ENCODE measurements around the gene DECR2.
"Not testable (repeated sequence)": the region's sequence is repeated elsewhere in the genome, so short reads cannot be mapped to it uniquely, and the experiment has no call there.

Gene DECR2

DNA sequence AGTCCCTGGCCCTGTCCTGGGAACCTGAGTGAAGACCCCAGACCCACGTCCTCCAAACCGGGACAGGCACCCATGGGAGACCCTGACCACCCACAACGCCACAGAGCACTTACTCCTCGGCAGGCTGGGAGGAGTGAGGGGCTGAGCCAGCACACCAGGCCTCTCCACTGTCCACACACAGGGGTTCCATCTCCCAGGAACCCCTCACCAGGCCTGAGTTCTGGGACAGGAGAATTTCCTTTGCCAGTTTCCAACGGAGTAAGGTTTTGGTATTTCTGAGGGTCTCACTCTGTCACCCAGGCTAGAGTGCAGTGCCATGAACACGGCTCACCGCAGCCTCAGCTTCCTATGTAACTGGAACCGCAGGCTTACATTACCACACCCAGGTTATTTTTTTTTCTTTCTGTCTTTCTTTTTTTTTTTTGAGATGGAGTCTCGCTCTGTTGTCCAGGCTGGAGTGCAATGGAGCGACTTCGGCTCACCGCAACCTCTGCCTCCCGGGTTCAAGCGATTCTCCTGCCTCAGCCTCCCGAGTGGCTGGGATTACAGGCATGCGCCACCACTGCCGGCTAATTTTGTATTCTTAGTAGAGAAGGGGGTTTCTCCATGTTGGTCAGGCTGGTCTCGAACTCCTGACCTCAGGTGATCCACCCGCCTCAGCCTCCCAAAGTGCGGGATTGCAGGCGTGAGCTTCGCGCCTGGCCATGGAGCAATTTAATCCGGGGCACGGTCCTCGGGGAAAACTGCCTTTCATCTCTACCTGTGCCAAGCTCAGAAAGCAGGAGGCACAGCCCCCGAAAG lies 21.5 kb upstream of the DECR2 start:
- DNase-seq: no peak

DNA sequence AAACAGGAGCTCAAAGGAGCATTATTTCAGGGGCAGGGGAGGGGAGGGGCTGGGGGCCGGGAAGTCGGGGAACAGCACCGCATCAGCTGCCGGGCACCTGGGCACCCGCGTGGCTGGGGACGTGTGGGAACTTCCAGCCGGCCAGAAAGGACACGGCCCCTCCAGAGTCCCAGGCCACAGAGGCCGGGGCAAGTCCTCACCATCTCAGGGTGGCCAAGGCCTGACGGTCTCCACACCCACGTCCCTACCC lies 21.0 kb upstream of the DECR2 start:
- no peak for DNase-seq

DNA sequence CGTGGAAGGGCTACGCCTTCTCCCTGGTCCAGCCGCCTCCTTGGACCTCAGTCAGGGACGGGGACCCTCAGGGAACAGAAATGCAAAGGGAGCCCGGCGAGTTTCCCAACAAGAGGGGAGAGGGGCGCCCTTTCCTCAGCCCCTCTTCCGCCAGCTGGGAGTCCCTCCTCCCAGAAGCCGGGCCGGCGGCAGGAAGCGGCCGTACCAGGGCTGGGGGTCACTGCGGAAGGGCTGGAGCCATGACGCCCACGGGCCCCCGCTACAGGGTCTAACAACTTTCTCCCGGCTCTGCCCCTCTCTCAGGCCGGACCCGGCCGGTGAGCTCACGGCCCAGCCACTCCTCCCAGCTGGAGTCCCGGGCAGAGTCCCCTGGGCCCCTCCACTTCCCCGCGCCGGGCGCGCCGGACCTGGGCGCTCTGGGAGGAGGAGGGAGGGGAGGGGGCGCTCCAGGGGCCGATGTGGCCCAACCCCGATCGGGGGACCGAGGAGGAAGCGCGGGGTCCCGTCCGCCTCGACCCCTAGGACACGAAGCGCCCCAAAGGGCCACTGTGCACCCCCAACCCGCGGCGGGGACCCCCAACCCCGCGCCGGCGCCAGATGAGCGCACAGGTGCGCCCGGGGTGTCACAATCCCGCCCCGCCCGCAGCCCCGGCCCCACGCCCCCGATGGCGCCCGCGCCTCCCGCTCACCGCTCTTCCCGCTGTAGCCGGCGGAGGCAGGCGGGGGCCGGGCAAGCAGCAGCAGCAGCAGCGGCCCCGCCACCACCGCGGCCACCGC lies 20.5 kb upstream of the DECR2 start:
- no peak for DNase-seq

DNA sequence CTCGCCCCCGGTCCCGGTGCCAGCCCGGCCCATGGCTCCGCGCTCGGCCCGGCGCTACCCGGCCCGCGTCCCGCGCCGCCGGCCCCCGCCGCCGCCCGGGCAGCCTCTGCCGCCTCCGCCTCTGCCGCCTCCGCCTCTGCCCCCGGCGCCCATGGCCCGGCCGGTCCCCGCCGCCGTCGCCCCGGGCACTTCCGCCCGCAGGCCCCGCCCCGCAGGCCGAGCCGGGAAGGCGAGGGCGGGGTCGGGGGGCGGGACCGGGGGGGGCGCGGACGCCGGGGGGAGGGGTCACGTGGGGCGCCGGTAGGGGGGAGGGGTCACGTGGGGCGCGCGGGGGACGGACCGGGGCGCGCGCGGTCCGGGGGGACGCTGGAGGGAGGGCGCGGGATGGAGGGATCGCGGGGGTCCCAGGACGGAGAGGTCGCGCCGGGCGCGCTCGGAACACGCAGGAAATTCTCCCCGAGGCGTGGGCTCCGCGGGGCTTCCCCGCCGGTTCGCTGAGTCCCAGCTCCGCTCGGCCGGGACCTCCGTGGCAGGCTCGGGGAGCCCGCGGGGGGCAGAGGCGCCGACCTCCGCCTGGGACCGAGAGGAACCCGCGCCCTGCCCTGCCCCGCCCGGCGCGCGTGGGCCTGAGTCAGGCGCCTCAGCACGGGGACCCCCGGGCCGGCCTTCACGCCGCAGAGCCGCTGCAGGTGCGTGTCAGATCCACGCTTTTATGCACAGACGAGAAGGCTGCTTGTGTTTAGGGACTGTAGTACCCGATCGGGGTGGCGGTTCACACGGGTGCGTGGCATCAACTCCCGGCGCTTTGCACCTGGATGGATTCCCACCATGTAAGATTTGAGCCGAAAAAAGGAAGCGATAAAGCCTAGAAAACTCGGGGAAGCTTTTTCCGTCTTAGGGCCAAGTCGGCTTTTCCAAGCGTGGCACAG lies 19.6 kb upstream of the DECR2 start, which contains the start of gene PGAP6:
Gene PGAP6, minus strand, starts transcription at position 190 of the 929 bp plus-strand sequence. Its CDS starts 157 bp downstream, at position 33.
- DNase-seq: no peak

DNA sequence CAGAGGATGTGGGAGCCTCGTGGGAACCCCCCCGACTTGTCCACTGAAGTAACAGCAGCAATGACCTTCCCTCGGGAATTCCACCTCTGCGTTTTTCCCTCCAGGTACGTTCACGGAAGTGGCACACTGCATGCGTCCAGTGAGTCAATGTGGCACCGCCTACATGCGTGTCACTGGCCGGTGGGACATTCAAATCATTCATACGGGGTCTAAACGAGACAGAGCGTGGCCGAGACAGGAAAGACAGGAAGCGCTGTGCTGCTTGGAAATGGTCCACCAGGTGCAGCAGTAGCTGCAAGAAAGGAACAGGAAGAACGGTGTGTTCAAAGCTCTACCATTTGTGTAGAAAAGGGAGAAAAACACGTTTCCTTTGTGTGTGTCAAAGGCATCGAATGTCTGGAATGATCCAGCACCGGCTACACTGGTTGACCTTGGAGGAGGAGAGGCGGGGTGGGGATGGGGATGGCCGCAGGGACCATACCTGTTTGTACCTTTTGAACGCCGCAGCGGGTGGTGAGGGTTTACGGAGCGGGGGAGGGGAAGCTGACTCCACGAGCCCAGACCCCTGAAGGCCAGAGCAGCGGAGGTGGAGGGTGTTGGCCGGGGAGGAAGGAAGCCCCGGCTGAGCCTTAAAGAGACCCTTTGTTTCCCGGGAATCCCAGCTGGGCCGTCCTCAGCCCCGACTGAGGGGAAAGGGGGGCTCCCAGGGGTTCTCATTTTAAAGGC lies 18.2 kb upstream of the DECR2 start:
- DNase-seq: no peak

DNA sequence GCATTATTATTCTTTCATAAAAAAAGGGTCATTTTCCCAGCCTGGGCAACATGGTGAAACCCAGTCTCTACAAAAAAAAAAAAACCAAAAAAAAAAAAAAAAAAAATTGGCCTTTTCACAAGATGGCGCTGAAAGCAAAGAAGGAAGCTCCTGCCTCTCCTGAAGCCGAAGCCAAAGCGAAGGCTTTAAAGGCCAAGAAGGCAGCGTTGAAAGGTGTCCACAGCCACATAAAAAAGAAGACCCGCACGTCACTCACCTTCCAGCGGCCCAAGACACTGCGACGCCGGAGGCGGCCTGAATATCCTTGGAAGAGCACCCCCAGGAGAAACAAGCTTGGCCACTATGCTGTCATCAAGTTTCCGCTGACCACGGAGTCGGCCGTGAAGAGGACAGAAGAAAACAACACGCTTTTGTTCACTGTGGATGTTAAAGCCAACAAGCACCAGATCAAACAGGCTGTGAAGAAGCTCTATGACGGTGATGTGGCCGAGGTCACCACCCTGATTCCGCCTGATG lies 15.0 kb upstream of the DECR2 start:
- DNase-seq: no peak

DNA sequence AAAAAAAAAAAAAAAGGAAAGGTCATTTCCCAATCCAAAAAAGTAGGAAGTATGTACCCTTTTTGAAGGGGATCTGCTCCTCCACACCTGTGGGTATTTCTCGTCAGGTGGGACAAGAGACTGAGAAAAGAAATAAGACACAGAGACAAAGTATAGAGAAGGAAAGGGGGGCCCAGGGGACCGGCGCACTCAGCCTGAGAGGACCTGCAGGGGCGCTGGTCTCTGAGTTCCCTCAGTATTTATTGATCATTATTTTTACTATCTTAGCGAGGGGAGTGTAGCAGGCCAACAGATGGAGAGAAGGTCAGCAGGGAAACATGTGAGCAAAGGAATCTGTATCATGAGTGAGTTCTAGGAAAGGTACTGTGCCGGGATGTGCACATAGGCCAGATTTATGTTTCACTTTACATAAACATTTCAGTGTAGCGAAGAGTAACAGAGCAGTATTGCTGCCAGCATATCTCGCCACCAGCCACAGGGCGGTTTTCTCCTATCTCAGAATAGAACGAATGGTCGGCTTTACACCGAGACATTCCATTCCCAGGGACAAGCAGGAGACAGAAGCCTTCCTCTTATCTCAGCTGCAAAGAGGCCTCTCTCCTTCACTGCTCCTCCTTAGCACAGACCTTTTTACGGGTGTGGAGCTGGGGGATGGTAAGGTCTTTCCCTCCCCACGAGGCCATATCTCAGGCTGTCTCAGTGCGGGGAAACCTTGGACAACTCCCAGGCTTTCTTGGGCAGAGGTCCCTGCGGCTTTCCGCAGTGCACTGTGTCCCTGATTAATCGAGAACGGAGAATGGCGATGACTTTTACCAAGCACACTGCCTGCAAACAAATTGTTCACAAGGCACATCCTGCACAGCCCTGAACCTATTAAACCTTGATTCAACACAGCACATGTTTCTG lies 13.7 kb upstream of the DECR2 start:
- DNase-seq: not testable (repeated sequence)

DNA sequence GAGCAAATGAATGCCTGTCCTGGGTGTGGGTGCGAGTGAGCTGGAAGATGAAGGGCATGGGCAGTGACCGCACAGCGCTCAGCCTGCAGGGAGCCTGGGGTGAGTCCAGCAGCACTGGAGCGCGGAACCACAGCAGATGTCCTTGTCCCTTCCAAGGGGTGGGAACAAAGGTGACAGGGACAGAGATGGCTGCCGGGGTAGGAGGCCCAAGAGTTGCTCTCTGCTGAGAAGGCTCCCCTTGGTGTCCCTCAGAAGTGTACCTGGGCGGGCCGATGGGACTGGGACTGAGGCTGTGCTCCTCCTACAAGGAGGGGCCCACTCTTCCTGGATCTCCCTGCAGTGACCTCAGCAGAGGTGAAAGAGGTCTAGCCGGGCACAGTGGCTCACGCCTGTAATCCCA lies 12.3 kb upstream of the DECR2 start:
- no peak for DNase-seq

DNA sequence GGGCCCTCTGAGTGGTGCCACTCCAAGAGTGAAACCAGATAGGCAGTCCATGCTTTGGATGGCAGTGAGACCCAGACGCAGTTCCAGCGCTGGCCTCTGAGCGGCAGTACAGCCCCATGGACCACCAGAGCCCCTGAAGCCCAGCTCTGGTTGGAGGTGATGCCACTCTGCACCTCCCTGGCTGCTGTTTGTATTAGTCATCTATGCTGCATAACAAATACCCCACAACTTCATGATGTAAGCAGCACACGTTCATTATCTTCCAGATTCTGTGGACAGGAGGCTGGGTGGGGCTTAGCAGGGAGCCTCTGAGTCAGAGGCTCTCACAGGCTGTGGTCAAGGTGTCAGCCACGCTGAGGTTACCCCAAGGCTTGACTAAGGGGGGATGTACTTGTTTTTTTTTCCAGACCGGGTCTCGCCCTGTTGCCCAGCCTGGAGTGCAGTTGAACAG lies 9.8 kb upstream of the DECR2 start:
- peak; percentile 9 for DNase-seq

DNA sequence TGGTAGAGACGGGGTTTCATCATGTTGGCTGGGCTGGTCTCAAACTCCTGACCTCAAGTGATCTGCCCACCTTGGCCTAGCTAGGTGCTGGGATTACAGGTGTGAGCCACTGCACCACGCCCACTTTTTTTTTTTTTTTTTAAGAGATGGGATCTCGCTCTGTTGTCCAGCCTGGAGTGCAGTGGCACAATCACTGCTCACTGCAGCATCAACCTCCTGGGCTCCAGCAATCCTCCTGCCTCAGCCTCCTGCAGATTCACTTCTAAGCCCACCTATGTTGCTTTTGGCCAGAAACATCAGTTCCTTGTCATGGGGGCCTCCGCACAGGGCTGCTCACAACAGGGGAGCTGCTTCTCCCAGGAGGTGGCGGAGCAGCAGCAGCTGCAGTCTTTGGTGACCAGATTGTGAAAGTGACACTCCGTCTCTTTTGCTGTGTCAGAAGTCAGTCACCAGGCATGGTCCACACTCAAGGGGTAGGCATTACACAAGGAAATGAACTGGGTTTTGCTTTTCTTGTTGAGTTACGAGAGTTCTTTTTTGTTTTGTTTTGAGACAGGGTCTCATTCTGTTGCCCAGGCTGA lies 9.1 kb upstream of the DECR2 start:
- no peak for DNase-seq

DNA sequence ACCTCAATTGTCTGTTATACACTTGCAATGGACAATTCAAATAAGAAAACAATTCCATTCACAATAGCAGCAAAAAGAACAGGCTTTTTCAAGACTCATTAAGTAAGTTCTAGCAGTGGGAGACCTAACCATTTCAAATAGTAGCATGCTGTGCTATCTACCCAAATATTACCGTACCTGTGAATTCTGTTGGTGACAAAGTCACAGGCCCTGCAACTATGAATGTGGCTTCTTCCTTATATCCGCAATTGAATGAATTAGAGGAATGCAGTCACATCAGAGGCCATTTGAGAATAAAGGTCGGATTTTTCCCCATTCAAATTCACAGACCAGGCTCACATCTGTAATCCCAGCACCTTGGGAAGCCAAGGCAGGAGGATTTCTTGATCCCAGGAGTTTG lies 5.5 kb upstream of the DECR2 start:
- DNase-seq: no peak

DNA sequence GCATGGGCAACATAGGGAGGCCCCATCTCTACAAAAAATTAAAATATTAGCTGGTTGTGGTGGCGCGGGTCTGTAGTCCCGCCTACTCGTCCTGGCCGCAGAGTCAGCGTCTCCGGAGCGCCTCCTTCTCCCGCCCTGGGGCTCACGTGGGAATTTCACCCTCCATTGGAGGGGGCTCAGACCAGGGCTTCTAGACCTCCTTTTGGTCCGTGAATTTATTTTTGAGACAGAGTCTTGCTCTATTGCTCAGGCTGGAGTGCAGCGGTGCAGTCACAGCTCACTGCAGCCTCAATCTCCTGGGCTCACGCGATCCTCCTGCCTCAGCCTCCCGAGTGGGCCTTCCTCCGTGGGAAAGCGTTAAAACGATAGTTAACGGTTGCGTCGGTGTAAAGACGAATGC lies 5.1 kb upstream of the DECR2 start:
- DNase-seq: peak; percentile 41

DNA sequence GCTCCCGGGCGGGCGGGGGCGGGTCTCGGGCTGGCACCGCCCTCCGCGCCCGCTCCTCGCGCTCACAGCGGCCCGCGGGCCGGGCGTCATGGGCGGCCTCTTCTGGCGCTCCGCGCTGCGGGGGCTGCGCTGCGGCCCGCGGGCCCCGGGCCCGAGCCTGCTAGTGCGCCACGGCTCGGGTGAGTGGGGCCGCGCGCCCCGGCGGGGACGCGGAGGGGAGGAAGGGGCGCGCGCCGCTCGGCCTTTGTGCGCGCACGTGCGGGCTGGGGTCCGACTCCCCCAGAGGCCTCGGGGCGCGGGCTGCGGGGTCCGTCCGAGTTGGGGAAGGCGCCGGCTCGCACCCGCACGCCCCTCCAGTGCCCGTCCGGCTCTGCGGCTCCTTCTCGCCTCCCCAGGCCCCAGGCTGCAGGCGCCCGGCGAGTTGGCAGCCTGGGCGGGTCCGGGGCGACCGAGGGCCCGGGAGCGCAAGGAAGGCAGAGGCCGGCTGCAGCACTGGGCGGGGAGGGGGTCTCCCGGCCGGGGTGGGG lies 4.5 kb upstream of the DECR2 start, which contains the start of gene NME4:
Gene NME4, plus strand, starts transcription at position 65 of the 527 bp plus-strand sequence. Its CDS starts 24 bp downstream, at position 89.
- no peak for DNase-seq

DNA sequence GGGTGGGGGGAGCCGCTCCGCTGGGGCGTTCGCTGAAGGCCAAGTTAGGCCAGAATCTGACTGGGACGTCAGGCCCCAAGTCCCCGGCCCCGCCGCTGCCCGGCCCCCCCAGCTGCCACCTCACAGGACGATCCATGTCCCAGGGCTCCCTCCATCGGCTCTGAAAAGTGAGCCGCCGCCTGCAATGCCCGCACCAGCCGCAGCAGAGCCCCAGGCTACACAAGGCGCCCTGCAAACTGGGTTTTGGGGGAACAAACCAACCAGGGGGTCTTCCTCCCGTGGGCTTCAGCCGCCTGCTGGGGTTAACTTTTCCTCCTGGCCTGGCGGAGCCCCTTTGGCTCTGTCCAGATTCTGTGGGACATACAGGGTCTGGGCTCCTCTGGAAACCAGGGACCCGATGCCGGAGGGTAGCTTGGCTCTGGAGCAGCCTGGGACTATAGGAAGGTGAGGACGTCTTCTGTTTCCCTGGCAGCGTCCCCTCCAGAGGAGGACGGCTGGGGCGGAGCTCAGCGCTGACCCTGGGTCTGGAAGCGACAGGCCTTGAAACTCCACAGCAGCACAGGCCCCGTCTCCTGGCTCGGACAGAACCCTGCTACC lies 3.9 kb upstream of the DECR2 start:
- DNase-seq: no peak

DNA sequence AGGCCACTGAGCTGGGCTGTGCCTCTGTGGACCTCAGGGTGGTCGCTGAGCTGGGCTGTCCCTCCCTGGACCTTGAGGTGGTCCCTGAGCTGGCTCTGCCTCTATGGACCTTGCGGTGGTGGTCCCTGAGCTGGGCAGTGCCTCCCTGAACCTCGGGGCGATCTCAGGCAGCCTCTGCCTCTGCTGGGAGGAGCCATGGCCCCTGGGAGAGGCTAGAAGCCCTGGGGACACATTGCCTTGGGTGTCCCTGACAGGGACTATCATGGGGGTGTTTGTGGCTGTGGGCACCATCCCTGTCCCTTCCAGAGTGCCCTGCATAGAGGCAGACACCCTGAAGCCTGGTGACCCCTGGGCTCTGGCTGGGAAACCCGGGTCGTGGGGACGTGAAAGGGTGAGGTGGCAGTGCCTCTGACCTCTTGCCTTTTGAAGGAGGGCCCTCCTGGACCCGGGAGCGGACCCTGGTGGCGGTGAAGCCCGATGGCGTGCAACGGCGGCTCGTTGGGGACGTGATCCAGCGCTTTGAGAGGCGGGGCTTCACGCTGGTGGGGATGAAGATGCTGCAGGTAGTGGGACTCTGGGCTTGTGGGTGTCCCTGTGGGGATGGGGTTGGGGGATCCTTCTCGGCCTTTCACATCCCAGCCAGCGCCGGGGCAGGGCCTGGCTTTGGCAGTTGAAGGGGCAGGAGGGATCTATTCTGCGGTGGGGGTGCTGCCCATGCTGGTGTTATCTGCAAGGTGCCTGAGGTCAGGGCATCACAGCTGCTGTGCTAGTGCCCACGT lies 2.9 kb upstream of the DECR2 start:
- DNase-seq: no peak

DNA sequence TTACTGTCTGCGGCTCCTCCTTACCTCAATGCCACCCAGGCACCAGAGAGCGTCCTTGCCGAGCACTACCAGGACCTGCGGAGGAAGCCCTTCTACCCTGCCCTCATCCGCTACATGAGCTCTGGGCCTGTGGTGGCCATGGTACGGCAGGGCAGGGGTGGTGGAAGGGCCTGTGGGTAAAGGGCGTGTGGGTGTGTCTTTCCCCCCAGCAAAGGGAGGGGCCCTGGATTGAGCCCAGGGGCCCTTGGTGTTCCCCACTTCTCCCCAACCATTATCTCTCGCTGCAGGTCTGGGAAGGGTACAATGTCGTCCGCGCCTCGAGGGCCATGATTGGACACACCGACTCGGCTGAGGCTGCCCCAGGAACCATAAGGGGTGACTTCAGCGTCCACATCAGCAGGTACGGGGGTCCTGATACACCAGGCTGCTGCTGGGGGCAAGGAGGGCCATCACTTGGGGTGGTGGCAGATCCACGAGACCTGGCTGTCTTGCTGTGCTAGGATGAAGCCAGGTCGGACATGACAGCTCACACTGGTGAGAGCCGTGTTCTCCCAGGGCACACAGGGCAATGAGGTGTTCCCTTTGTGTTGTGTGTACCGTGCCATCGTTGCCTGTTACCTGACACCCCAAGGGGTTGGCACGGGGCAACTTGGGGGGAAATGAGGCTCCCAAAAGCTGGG lies 2.2 kb upstream of the DECR2 start:
- no peak for DNase-seq

DNA sequence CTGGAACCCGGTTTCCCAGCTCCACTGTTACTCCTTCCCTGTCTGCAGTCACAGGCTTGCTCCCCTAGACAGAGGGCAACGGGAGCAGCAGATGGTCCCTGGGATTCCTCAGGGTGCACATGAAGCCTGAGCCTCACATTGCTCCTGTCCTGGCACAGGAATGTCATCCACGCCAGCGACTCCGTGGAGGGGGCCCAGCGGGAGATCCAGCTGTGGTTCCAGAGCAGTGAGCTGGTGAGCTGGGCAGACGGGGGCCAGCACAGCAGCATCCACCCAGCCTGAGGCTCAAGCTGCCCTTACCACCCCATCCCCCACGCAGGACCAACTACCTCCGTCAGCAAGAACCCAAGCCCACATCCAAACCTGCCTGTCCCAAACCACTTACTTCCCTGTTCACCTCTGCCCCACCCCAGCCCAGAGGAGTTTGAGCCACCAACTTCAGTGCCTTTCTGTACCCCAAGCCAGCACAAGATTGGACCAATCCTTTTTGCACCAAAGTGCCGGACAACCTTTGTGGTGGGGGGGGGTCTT lies 1.6 kb upstream of the DECR2 start:
- DNase-seq: no peak

DNA sequence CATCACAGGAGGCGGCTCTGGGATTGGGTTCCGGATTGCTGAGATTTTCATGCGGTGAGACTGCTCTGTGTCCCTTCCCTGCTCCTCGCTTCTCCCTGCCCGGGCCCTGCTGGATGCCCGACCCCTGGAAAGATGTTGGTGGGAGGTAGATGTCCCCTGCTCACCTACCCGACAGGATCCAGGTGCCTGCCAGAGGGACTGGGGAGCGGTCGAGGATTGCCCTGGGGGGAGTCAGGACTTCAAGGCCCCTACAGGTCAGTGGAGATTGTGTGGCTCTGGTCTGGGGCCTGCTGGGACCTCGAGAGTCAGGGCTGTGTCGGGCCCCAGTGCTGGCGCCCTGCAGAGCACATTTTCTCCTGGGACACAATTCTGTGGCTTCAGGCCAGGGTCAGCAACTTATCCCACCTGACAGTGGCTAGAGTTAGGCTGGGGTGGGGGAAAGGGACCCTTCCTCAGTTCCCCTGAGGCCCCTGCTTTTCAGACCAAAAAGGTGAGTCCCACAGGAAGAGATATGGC lies 3.3 kb downstream of the DECR2 start:
- no peak for DNase-seq
